Heart right ventricle (tissue), 16 donors: ENCODE measurements around the gene TPPP2. TPM values are rescaled to one million over a fixed set of nuclear protein-coding genes. Genes with fewer than 3 reads are reported as not detected.

Experiments used
- ATAC-seq, 8 donors: fragments of 200-7000 bp; cut with Tn5 transposase; one replicate each; pipeline ENCODE4 v1.9.1; 2020; ENCODE audit warnings: mild to moderate bottlenecking in 8 of 8, moderate library complexity in 8 of 8, moderate number of reproducible peaks in 1 of 8
- DNase-seq, 2 donors: peaks; one replicate each; pipeline ENCODE4 v3.0.0-alpha.2; 2020
- H3K27ac ChIP-seq, 10 donors: fragments of 200-600 bp; sonication (generic) in 2 of 10; one replicate each; pipeline versions ENCODE4 v1.5.0 to v1.8.0; 2020 to 2022; ENCODE audit warnings: mild to moderate bottlenecking in 3 of 10
- H3K27me3 ChIP-seq, 7 donors: fragments of 200-600 bp; one replicate each; pipeline ENCODE4 v1.8.0; 2021 to 2022; ENCODE audit warnings: mild to moderate bottlenecking in 2 of 7
- H3K36me3 ChIP-seq, 9 donors: fragments of 200-600 bp; sonication (generic) in 1 of 9; one replicate each; pipeline versions ENCODE4 v1.5.0 to v1.8.0; 2020 to 2022; ENCODE audit warnings: mild to moderate bottlenecking in 2 of 9
- H3K4me1 ChIP-seq, 9 donors: fragments of 200-600 bp; sonication (generic) in 1 of 9; one replicate each; pipeline versions ENCODE4 v1.5.0 to v1.8.0; 2020 to 2022; ENCODE audit warnings: mild to moderate bottlenecking in 4 of 9
- H3K4me3 ChIP-seq, 10 donors: fragments of 200-600 bp; sonication (generic) in 2 of 10; one replicate each; pipeline versions ENCODE4 v1.5.0 to v1.8.0; 2020 to 2022; ENCODE audit warnings: mild to moderate bottlenecking in 7 of 10, moderate library complexity in 2 of 10
- H3K9me3 ChIP-seq, 11 donors: fragments of 200-600 bp in 10 of 11; sonication (generic) in 2 of 11; one replicate each; pipeline versions ENCODE4 v1.5.0 to v1.8.0; 2013 to 2022; ENCODE audit warnings: mild to moderate bottlenecking in 2 of 11, control low read depth in 1 of 11, moderate library complexity in 1 of 11
- CTCF ChIP-seq, 9 donors: fragments of 200-600 bp; sonication (generic) in 2 of 9; IDR thresholded peaks; one replicate each; pipeline versions ENCODE4 v1.5.0 to v1.8.0; 2021 to 2022; ENCODE audit warnings: antibody characterized with exemption in 9 of 9, mild to moderate bottlenecking in 5 of 9, moderate library complexity in 1 of 9
- WGBS, 2 donors: extraction: QIAGEN DNeasy Blood & Tissue Kit; methylation state at CpG; one replicate each; pipeline ENCODE4 v1.1.7; 2013; ENCODE audit warnings: inconsistent platforms in 1 of 2; 5-methylcytosine and 5-hydroxymethylcytosine counted together
- intact Hi-C, 10 donors: fragments of 100-400 bp; cut with DNase I; formaldehyde crosslinking; loops; one replicate each; pipeline versions ENCODE4 v1.11.1 to v1.14.2; 2022
- polyA plus RNA-seq, 2 donors: library from polyadenylated mRNA; stranded (reverse); fragments of 200-250 nt; gene quantifications; one replicate each; pipeline ENCODE4 v1.2.3, GENCODE V29; 2013
- total RNA-seq, 10 donors: library from RNA; stranded (reverse); fragmentation: NEBNext Ultra II Directional in 3 of 10; extraction: Animal tissue kit (Norgen Biotek cat#: 25700) in 3 of 10; gene quantifications; one replicate each; pipeline versions ENCODE4 v1.2.1 to v1.2.4, GENCODE V29; 2021 to 2023
- donor health status: Arrhythmogenic right ventricular cardiomyopathy.
- donor health status: ischemic (EF 13 %, LVEDD 7.1; RV severe dilation, severe dysfunction).
- donor health status: healthy with polysubstance abuse.
- donor health status: DM: no; HTN: yes; CAD: no.
- donor health status: DM: no; HTN: no; CAD: no.
- donor health status: ischemic (EF 25% LVEDD 6.9; RV normal size, moderate dysfunction).
- donor health status: ischemic (EF 25% LVEDD 5.7; RV mildly dilated, moderate dysfunction).
- donor health status: healthy.
- donor health status: DM: yes; HTN: yes; CAD: no.
- donor health status: Ischemic cardiomyopathy.
- donor health status: ischemic (EF 35%, LVEDD 5.7; RV mildly dilated, moderate dysfunction).
- donor health status: nonischemic (EF 11% LVEDD 7.7; RV severe dilation, severe dysfunction).
- donor health status: DM: yes; HTN: yes; CAD: no.
- donor health status: PGD.
- donor health status: ischemic (EF 29% LVEDD 5.4; RV normal size, mild dysfunction).
- donor health status: nonischemic (EF 23%, LVEDD 6.1; RV moderate dilation, normal function).

The TPPP2 gene
- total and polyA plus RNA-seq, 12 donors = 0.28 to 3.2 (median 0.91) TPM

- 73% methylated on average over 28 of the region's 28 CpGs for WGBS, 2 donors
- H3K27ac ChIP-seq = peak overlapping the region in 1 of 10 donors; percentile 14
- intact Hi-C loops = loop anchor here in 5 of 10 donors (2.0 to 5.0 kb wide), 2 partner anchors 21 to 75 kb away; no protein-coding TSS in a partner anchor
- no peaks in the 10 kb centered on the region for H3K9me3 ChIP-seq
- H3K36me3 ChIP-seq = peaks cover 0 to 72% (median 35%) of the 10 kb centered on the region in 9 donors
- peak in 1 of 8 donors; percentile 12 for ATAC-seq
- peaks cover 0 to 51% (median 14%) of the 10 kb centered on the region in 9 donors for H3K4me1 ChIP-seq
- no peak for DNase-seq
- no peak overlapping the region for H3K4me3 ChIP-seq
- H3K27me3 ChIP-seq = no peaks in the 10 kb centered on the region
- no peak for TF ChIP-seq CTCF (IDR thresholded peaks at IDR 0.05)
Observed at GRCh38 chr14:21017528-21018245, 12.3 kb upstream of the TPPP2 start.

- H3K9me3 ChIP-seq = no peaks in the 10 kb centered on the region
- H3K27ac ChIP-seq = peak overlapping the region in 1 of 10 donors; percentile 14
- no peak overlapping the region for H3K4me3 ChIP-seq
- DNase-seq (no peak), ATAC-seq (no peak)
- H3K27me3 ChIP-seq = no peaks in the 10 kb centered on the region
- peaks cover 0 to 72% (median 35%) of the 10 kb centered on the region in 9 donors for H3K36me3 ChIP-seq
- intact Hi-C loops = loop anchor here in 5 of 10 donors (2.0 to 5.0 kb wide), 2 partner anchors 21 to 74 kb away; no protein-coding TSS in a partner anchor
- no peak for TF ChIP-seq CTCF (IDR thresholded peaks at IDR 0.05)
- peaks cover 0 to 57% (median 20%) of the 10 kb centered on the region in 9 donors for H3K4me1 ChIP-seq
- WGBS, 2 donors = 75 to 84% methylated on average over 7 of the region's 7 CpGs
Observed at GRCh38 chr14:21018286-21018685, 11.7 kb upstream of the TPPP2 start.

GRCh38 chr14:21018781-21019180 lies 11.2 kb upstream of the TPPP2 start:
- no peak for TF ChIP-seq CTCF (IDR thresholded peaks at IDR 0.05)
- intact Hi-C loops = loop anchor here in 5 of 10 donors (2.0 to 5.0 kb wide), 2 partner anchors 20 to 74 kb away; no protein-coding TSS in a partner anchor
- Histone ChIP-seq H3K9me3 (no peaks in the 10 kb centered on the region), H3K27ac (peak overlapping the region in 1 of 10 donors; percentile 4), H3K4me1 (peaks cover 5 to 61% (median 25%) of the 10 kb centered on the region in 9 donors), H3K27me3 (peaks cover 0 to under 1% (median 0%) of the 10 kb centered on the region in 7 donors), H3K36me3 (peaks cover 0 to 72% (median 35%) of the 10 kb centered on the region in 9 donors), H3K4me3 (no peak overlapping the region)
- DNase-seq (no peak), ATAC-seq (no peak)
- 96% methylated on average over 3 of the region's 3 CpGs for whole genome bisulfite sequencing, 2 donors

GRCh38 chr14:21019366-21019765 lies 10.7 kb upstream of the TPPP2 start:
- peaks cover 5 to 65% (median 30%) of the 10 kb centered on the region in 9 donors for H3K4me1 ChIP-seq
- peaks cover 0 to 6% (median 0%) of the 10 kb centered on the region in 7 donors for H3K27me3 ChIP-seq
- H3K36me3 ChIP-seq = peaks cover 0 to 72% (median 35%) of the 10 kb centered on the region in 9 donors
- ATAC-seq (no peak), DNase-seq (no peak)
- no peak overlapping the region for H3K4me3 ChIP-seq
- 64 to 81% methylated on average over 1 of the region's 1 CpG for whole genome bisulfite sequencing, 2 donors
- intact Hi-C loops = loop anchor here in 5 of 10 donors (2.0 to 5.0 kb wide), 2 partner anchors 19 to 73 kb away; no protein-coding TSS in a partner anchor
- peak overlapping the region in 1 of 10 donors; percentile 4 for H3K27ac ChIP-seq
- H3K9me3 ChIP-seq = no peaks in the 10 kb centered on the region
- no peak for TF ChIP-seq CTCF (IDR thresholded peaks at IDR 0.05)
